BE2C (cell line): ENCODE measurements around the gene GABBR1.

Experiments used
- DNase-seq: peaks from one replicate; pipeline ENCODE4 v3.0.0-alpha.2; 2020
- H3K27me3 ChIP-seq: fragments of 250-450 bp; sonication (Bioruptor Pico); 2 replicates; pipeline ENCODE4 v1.5.1; 2020; ENCODE audit warnings: mild to moderate bottlenecking
- H3K36me3 ChIP-seq: fragments of 250-450 bp; sonication (Bioruptor Pico); 2 replicates; pipeline ENCODE4 v1.5.1; 2020; ENCODE audit warnings: mild to moderate bottlenecking
- H3K4me1 ChIP-seq: fragments of 250-450 bp; sonication (Bioruptor Pico); 2 replicates; pipeline ENCODE4 v1.5.1; 2020
- H3K4me3 ChIP-seq: 2 replicates; pipeline ENCODE4 v1.5.1; 2011; ENCODE audit warnings: low read depth, low read length
- H3K9me3 ChIP-seq: fragments of 250-450 bp; sonication (Bioruptor Pico); 2 replicates; pipeline ENCODE4 v1.5.1; 2020
- TF ChIP-seq, protein P1 (sequence below): IDR thresholded peaks from 2 replicates; pipeline ENCODE4 v1.5.1; 2012; ENCODE audit warnings: mild to moderate bottlenecking, low read depth, low read length

Gene GABBR1

DNA sequence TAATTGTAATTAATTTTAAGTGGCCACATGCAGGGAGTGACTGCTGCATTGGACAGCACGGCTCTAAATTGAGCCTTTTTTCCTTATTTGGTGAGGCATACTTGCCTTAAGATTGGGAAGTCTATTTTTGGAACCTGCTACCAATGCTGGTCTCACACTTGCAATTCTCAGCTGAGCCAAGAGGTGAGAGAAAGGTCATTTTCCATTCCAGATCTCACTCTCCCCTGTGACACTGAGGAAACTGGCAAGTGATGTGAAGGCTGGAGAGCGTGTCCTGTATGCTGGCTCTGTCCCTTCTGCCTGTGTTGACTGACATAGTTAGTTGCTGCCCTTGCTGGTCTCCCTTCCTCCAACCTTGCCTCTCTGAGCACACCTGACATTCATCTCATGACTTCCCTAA lies 23.2 kb upstream of the GABBR1 start:
- DNase-seq: no peak
- TF ChIP-seq, protein P1, sequence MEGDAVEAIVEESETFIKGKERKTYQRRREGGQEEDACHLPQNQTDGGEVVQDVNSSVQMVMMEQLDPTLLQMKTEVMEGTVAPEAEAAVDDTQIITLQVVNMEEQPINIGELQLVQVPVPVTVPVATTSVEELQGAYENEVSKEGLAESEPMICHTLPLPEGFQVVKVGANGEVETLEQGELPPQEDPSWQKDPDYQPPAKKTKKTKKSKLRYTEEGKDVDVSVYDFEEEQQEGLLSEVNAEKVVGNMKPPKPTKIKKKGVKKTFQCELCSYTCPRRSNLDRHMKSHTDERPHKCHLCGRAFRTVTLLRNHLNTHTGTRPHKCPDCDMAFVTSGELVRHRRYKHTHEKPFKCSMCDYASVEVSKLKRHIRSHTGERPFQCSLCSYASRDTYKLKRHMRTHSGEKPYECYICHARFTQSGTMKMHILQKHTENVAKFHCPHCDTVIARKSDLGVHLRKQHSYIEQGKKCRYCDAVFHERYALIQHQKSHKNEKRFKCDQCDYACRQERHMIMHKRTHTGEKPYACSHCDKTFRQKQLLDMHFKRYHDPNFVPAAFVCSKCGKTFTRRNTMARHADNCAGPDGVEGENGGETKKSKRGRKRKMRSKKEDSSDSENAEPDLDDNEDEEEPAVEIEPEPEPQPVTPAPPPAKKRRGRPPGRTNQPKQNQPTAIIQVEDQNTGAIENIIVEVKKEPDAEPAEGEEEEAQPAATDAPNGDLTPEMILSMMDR: no peak
- no peaks in the 10 kb centered on the region for H3K9me3 ChIP-seq
- H3K27me3 ChIP-seq: peaks cover 25% of the 10 kb centered on the region
- no peaks in the 10 kb centered on the region for H3K36me3 ChIP-seq
- no peak overlapping the region for H3K4me3 ChIP-seq
- H3K4me1 ChIP-seq: no peaks in the 10 kb centered on the region

DNA sequence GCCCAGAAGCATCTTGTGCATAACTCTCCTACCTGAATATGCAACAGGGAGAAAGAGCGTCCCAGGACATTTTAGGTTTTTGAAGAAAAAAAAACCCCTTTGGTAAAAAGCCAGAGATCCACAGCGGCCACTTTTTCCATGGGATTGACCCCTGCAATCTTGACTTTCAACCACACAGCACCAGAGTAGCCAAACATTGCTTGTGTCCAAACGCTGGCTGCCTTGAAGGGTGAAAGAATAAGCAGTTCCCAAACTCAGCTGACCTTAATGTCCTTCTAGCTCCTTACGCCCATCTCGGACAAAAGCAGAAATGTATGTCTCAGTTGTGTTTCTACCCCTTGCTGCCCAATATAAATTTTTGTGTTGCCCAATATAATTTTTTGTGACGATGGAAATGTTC lies 22.7 kb upstream of the GABBR1 start:
- peaks cover 21% of the 10 kb centered on the region for H3K27me3 ChIP-seq
- TF ChIP-seq, protein P1: no peak
- H3K4me3 ChIP-seq: no peak overlapping the region
- no peak for DNase-seq
- H3K9me3 ChIP-seq: no peaks in the 10 kb centered on the region
- no peaks in the 10 kb centered on the region for H3K36me3 ChIP-seq
- no peaks in the 10 kb centered on the region for H3K4me1 ChIP-seq

DNA sequence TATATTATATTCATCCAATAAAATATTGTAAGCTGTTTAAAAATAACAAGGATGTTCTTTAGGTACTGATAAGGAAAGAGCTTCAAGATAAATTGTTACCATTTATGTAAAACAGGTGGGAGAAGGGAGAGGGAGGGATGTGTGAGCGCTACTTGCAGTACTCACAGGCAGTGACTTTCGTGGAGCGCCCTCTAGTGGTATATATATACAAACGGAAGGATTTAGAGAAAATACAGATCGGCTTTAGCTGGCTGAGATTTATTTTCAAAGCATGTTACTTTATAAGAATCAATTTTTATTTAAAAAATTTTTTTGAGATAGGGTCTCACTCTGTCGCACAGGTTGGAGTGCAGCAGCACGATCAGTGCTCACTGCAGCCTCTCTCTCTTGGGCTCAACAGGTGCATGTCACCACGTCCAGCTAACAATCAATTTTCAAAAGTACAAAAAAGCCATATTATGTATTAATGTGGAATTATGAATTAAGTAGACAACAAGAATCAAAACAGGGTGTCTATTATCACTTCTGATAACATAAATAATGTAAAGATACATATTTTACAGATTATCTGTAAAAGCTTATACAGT lies 20.6 kb upstream of the GABBR1 start:
- no peaks in the 10 kb centered on the region; the same call in 1 of the 2 replicates for H3K4me1 ChIP-seq
- H3K9me3 ChIP-seq: no peaks in the 10 kb centered on the region
- TF ChIP-seq, protein P1: peak; percentile 80
- H3K27me3 ChIP-seq: peaks cover 21% of the 10 kb centered on the region
- peak; percentile 53 for DNase-seq
- H3K4me3 ChIP-seq: no peak overlapping the region
- no peaks in the 10 kb centered on the region for H3K36me3 ChIP-seq

DNA sequence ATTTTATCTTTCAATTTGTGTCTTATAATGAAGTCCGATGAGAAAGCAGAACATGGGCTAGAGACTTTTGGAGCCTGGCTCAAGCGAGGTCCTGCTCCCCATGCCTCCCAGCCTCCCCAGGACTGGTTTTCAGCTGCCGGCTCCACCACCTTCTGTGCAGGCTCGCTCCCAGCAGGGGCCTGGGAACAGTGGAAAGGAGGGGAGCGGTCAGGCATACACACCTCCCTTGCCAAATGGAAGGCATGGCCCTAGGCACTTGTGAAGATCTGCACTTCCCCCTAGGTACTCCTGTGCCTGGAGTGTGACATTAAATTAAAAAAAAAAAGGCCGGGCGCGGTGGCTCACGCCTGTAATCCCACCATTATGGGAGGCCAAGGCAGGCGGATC lies 19.2 kb upstream of the GABBR1 start:
- TF ChIP-seq, protein P1: no peak
- Histone ChIP-seq H3K9me3 (no peaks in the 10 kb centered on the region), H3K4me3 (no peak overlapping the region), H3K36me3 (no peaks in the 10 kb centered on the region), H3K27me3 (peaks cover 17% of the 10 kb centered on the region), H3K4me1 (no peaks in the 10 kb centered on the region; the same call in 1 of the 2 replicates)
- no peak for DNase-seq

DNA sequence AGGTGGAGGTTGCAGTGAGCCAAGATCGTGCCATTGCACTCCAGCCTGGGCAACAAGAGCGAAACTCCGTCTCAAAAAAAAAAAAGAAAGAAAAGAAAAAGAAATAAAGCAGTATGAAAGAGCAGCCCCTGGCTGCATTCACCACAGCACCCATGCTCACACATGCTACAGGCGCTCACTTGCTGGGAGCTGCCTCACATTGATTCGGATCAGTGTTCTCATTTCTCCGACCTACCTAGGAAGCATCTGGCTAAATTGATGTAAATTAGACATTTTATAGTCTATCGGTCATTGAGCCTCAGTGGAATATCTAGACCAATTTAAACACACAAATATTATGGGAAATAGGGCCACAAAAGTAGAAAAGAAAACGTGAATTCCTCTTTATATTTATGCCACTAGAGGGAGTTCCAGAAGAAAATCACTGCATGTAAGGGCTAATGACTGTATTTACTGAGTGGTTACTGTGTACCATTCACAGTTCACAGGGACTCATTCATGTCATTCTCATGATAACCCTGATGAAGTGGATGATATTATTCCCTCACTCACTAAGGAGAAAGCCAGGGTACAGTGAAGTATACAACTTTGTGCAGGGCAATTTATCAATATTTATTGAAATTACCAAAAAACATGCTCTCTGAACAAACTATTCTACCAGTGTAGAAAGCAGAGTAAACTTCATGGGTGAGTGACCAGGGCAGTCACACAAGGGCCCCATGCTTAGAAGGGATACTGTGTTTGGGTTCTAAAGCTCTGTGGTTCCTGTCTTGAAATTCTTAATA lies 18.6 kb upstream of the GABBR1 start:
- H3K4me3 ChIP-seq: no peak overlapping the region
- H3K27me3 ChIP-seq: peaks cover 14% of the 10 kb centered on the region
- TF ChIP-seq, protein P1: peak; percentile 66
- H3K36me3 ChIP-seq: no peaks in the 10 kb centered on the region
- H3K4me1 ChIP-seq: no peaks in the 10 kb centered on the region; the same call in 1 of the 2 replicates
- H3K9me3 ChIP-seq: no peaks in the 10 kb centered on the region
- no peak for DNase-seq
